HG03025 (cell line): ENCODE data around the gene UBE2O.

Experiments used
- ATAC-seq: cut with Tn5 transposase; IDR thresholded peaks from one replicate; pipeline ENCODE4 v1.9.1; 2021; ENCODE audit warnings: mild to moderate bottlenecking, moderate library complexity; ENCODE audit not compliant: unreplicated experiment, low FRiP score

UBE2O gene

DNA sequence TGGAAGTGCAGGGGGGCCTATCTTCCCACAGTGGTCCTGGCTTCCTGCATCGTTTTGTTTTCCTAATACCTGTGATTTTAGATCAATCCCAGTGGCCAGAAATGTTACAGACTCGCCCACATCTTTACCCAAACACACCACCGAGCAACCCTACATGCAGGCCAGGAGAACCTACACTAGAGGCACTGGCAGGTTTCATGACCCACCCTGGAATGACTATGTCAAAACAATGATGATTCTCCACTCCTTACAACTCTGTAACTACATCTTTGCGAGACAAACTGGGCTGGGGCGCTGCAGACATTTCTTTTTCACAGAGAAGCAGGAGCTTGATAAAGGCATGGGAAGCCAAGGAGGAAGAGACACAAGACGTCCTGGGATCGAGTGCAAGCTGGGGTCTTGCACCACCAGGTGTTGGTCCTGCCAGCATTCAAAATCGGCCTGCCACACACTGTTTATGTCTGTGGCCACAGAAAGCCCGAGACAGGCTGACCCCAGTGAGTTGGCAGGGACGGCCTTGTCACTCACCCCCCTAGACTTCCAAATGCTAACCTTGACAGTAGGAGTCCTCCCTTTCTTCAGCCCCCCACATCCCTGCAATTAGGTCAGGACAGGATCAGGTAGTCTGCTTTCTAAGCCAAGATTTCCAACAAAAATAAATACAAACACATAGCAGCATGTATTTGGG, 32.5 kb downstream of the UBE2O start:
- no peak for ATAC-seq

DNA sequence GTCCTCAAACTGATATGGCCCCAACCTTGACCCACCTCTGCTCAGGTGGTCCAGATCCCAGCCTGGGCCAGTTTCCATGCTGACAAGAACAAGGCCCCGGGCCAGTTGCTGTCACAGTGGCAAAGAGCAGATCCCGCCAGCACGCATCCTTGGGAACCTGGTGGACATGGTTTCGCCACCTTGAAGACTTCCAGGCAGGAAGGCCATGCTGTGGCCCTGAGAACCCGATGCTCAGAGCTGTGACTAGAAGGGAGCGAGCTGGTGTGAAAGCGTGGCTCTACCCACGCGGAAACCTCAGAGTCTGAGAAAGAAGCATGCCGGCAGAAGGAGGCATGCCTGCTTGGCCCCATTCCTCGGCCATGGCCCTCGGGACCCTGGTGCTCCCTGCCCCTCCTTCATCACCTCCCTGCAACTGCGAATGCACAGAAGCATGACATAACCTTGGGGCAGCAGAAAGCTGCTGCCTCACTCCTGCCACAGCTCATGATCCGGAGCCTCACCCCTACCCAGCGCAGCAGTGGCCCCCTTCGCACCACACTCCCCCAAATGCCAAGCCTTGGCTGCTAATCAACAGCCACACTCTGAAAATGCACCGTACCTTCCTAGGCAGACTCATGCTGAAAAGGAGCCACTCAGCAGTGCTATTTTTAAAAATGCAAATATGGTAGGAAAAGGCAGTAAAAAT, 33.2 kb downstream of the UBE2O start:
- no peak for ATAC-seq

DNA sequence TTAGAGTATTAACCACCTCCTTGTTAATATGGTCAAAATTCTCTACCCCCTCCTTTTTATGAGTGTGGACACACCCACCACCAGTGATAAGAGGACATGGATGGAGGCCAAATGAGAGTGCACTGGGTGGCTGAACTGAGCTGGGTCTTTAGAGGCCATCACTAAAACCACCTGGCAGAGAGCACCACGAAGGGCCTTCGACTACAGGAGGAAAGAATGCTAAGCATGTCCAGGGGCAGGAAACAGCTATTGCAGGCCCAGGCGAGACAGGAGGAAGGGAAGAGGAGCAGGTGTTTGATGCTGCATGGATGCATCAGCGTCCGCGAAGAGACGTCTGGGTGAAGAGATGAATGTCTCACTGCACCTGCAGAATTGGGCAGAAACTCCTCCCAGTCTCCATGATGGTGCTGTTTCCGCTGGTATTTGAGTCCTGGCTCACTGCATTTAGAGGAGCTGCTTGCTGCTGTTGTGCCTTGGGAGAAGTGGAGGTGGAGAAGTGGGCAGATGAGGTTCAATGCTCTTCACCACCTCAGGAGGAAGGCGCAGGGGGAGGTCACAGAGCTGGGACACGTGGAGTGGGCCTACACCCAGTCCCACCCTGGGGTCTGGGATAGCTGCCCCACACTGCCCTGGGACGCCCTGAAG, 35.3 kb downstream of the UBE2O start:
- ATAC-seq = no peak

DNA sequence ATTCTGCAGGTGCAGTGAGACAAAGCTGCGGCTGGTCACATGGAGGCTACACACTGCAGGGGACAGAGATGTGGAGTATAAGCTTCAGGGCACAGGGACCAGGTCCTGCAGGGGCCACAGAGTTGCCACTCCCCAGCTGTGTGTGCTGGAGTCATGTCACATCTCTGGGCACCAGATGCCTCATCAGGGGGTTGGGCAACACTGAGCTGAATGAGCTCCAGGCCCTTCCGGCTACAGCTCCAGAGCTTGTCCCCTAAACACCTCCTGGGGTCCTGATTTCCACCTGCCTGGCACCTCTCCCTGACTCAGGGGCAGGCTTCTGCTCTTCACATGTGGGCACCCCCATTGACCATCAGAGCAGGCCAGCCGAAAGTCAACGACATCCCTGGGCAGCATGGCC, 36.1 kb downstream of the UBE2O start:
- no peak for ATAC-seq

GRCh38 chr17:76416457-76416856, 36.5 kb downstream of the UBE2O start:
- ATAC-seq = no peak

- no peak for ATAC-seq
Observed at GRCh38 chr17:76415786-76416185, 37.2 kb downstream of the UBE2O start.

- no peak for ATAC-seq
Observed at GRCh38 chr17:76414334-76415295, 38.3 kb downstream of the UBE2O start.

DNA sequence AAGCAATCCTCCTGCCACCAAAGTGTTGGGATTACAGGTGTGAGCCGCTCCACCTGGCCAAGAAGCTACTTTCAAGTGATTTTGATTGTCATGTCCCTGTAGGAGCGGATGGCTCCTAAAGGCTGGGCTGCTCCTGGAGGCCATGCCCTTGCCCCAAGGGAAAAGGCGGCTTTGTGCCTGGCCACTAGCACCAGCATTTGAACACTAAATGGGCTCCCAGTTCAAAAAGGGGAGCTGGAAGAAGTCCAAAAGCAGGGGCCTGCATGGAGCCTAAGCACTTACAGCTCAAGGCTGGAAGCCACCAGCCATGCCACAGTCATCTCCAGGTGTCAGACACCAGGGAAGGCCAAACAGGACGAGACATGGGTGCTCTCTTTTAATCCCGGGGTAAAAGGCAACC, 41.7 kb downstream of the UBE2O start:
- ATAC-seq = no peak

DNA sequence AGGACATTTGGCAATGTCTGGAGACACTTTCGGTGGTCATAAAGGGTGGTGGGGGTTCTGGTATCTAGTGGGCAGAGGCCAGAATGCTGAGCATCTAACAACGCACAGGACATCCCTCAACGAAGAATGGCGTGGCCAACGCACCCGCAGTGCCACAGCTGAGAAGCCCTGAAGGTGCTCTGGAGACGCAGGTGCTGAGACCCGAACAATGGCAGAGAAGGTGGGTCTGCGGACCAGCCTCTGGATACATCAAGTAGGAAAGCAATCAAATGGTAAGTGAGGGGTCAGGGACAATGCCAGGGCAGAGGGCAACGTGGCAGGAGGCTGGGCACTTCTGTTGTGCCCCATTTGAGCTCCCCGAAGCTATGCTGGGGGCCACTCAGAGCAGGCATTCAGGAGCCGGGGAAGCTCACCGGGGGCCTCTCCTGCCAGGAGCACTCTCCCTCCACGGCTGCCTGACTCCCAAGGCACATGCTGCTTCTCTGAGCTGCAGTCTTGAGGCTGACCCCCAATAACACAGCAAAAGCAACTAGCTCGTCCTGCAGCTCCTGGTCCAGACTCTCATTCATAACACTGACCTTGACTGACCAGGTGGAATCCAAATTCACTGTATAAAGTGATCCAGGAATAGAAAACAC, 42.5 kb downstream of the UBE2O start:
- ATAC-seq = no peak

GRCh38 chr17:76408037-76408849, 44.7 kb downstream of the UBE2O start:
- ATAC-seq = no peak

DNA sequence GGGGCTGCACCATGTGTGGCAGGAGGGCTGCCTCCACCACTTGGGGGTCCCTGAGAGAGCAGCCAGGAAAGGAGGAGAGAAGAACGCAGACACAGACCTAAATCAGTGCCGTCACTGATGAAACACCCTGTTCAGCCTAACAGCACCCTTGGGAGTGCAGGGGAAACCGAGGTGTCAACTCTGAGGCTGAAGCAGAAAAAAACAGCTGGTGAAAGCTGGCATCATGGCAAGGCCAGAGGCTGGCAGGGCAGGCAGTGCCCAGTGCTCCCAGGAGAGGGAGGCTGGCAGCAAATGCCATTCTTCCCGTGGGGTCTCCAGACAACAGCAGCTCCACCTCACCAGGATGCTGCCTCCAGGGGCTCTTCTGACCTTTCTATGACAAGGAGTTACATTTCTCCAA, 45.4 kb downstream of the UBE2O start:
- no peak for ATAC-seq

DNA sequence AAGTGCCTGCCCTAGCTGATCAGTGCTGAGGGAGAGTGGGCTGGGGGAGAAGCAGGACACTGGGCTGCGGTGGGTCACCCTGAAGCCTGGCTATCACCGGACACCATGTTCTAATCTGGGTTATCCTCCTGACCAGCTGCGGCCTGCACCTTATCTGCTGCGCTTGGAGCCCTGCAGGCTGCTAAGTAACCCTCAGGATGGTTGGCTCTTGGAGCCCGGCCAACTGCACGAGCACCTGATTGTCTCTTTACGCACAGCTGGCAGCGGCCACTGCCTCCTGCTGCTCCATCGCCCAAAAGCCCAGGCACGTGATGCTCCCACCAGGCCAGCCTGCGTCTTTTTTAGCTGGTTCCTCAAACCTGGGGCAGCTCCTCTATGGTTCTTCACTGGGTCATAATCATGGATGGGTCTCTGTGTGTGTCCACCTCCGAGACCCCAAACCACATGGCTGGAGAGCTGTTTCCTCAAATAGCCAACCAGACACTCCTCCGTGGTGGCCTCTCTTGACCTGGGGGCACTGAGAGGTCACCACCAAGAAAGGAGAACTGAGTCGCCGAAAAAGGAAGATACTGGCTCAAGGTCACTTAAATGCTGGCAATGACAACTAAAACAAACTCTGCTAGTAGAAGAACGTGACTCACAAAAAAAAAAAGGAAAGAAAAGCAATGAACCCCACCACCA, 46.8 kb downstream of the UBE2O start:
- ATAC-seq = no peak

DNA sequence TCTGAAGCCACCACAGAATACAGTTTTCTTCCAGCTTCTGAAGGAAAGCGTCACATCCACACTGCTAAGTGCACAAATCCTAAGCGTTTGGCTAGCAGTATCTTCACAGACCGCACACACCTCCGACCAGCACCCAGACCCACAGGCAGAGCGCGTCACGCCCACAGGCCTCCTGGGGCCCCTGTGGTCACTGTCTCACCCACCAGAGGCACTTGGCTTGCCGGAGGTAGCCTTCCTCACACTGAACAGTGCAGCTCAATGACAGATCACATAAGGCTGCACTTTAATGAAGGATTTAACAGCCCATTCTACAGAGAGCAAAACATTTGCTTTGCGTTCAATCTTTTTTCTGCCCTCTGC, 47.4 kb downstream of the UBE2O start:
- ATAC-seq = no peak

DNA sequence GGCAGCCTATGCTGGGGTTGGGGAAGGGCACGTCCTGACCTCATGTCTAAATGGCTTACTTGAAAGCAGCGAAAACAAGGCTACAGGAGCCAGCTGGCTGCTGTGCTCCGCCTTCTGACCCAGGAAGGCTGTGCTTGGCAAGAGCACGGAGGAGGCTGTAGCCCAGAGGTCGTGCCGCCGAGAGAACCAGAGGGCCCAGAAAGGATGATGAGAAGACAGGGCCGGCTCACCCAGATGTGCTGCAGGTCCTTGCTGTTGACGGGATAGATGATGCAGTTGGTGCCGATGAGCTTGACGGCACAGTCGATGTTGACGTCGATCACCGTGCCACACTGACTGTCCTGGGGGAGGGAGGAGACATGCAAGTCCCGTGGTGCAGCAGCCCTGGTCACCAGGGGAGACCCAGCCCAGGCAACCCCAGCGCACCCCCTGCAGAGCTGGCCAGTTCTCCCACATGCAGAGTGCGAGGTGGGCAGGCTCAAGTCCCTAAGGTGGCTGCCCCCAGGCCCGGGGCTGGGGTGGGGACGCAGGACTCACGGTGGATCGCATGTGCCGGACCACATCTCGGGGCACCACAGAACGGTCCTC, 47.9 kb downstream of the UBE2O start:
- ATAC-seq = no peak

DNA sequence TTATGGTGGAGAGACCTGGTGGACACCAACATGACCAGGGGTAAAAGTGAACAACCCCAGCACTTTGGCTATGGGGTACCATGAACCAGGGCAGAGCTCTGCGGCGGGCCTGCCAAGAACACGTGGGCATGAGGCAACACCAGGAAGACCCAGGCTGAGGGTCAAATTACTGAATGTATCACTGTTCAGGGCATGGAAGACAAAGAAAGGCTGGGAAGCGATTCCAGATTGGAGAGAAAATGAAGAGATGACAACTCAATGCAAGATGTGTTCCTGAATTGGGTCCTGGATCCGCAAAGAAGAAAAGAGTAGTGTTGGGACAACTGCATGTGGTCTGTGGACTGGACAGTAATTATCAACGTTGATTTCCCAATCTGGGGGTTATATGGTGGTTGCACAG, 48.7 kb downstream of the UBE2O start:
- ATAC-seq = no peak

- ATAC-seq = no peak
Observed at GRCh38 chr17:76402711-76403110, 50.2 kb downstream of the UBE2O start.

GRCh38 chr17:76399175-76400172, 53.5 kb downstream of the UBE2O start:
- no peak for ATAC-seq
